ENCODE results near the gene TCEAL5. TPM values are rescaled to one million over a fixed set of nuclear protein-coding genes. Genes with fewer than 3 reads are reported as not detected.

The TCEAL5 gene
- total and polyA plus RNA-seq, 2 of the 13 experiments (the other 11 are each of a cell fraction or from before 2014, with no cell fraction given) = not detected

GRCh38 chrX:103254171-103254824 is 22.3 kb downstream of the TCEAL5 start (continued):
- TF ChIP-seq EEA1 (CRISPR knock-in tag; IDR thresholded peaks at IDR 0.05; ENCODE audit: borderline replicate concordance) (no peak), PBX3 (CRISPR knock-in tag; IDR thresholded peaks at IDR 0.05; ENCODE audit: borderline replicate concordance) (no peak), SALL1 (CRISPR knock-in tag; IDR thresholded peaks at IDR 0.05) (peak; percentile 36), RXRB (CRISPR knock-in tag; IDR thresholded peaks at IDR 0.05; ENCODE audit: borderline replicate concordance) (no peak), GABPB1 (CRISPR knock-in tag; IDR thresholded peaks at IDR 0.05) (peak; percentile 58), ZFY (CRISPR knock-in tag; IDR thresholded peaks at IDR 0.05) (peak; percentile 19), PHB2 (IDR thresholded peaks at IDR 0.05; ENCODE audit: partially characterized antibody) (no peak), FOXM1 (CRISPR knock-in tag; IDR thresholded peaks at IDR 0.05) (no peak), REXO4 (CRISPR knock-in tag; IDR thresholded peaks at IDR 0.05; ENCODE audit: borderline replicate concordance) (no peak), PITX1 (CRISPR knock-in tag; IDR thresholded peaks at IDR 0.05) (peak; percentile 71; the same call in 1 of the 2 replicates), ZNF569 (CRISPR knock-in tag; IDR thresholded peaks at IDR 0.05; ENCODE audit: borderline replicate concordance) (no peak), SRF (IDR thresholded peaks at IDR 0.05; ENCODE audit: low read depth, low read length) (no peak), ZNF276 (CRISPR knock-in tag; IDR thresholded peaks at IDR 0.05; ENCODE audit: low read depth) (no peak), ZNF253 (CRISPR knock-in tag; IDR thresholded peaks at IDR 0.05; ENCODE audit: borderline replicate concordance) (no peak), ZNF547 (CRISPR knock-in tag; IDR thresholded peaks at IDR 0.05) (0 out of 2 replicates have a peak, but pooled peaks have one; percentile 11), ZNF839 (CRISPR knock-in tag; IDR thresholded peaks at IDR 0.05; ENCODE audit: borderline replicate concordance) (no peak), CEBPG (CRISPR knock-in tag; IDR thresholded peaks at IDR 0.05) (no peak)
- TF ChIP-seq, protein P1, sequence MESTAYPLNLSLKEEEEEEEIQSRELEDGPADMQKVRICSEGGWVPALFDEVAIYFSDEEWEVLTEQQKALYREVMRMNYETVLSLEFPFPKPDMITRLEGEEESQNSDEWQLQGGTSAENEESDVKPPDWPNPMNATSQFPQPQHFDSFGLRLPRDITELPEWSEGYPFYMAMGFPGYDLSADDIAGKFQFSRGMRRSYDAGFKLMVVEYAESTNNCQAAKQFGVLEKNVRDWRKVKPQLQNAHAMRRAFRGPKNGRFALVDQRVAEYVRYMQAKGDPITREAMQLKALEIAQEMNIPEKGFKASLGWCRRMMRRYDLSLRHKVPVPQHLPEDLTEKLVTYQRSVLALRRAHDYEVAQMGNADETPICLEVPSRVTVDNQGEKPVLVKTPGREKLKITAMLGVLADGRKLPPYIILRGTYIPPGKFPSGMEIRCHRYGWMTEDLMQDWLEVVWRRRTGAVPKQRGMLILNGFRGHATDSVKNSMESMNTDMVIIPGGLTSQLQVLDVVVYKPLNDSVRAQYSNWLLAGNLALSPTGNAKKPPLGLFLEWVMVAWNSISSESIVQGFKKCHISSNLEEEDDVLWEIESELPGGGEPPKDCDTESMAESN (CRISPR knock-in tag; conservative IDR thresholded peaks at IDR 0.05) = no peak
- TF ChIP-seq, protein P2, sequence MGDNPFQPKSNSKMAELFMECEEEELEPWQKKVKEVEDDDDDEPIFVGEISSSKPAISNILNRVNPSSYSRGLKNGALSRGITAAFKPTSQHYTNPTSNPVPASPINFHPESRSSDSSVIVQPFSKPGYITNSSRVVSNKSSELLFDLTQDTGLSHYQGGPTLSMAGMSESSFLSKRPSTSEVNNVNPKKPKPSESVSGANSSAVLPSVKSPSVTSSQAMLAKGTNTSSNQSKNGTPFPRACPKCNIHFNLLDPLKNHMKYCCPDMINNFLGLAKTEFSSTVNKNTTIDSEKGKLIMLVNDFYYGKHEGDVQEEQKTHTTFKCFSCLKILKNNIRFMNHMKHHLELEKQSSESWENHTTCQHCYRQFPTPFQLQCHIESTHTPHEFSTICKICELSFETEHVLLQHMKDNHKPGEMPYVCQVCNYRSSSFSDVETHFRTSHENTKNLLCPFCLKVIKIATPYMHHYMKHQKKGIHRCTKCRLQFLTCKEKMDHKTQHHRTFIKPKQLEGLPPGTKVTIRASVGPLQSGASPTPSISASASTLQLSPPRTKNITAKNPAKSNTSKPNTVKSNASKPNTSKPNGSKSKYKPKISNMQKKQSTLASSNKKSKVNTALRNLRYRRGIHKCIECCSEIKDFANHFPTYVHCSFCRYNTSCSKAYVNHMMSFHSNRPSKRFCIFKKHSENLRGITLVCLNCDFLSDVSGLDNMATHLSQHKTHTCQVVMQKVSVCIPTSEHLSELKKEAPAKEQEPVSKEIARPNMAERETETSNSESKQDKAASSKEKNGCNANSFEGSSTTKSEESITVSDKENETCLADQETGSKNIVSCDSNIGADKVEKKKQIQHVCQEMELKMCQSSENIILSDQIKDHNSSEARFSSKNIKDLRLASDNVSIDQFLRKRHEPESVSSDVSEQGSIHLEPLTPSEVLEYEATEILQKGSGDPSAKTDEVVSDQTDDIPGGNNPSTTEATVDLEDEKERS (CRISPR knock-in tag; IDR thresholded peaks at IDR 0.05) = peak; percentile 40; the same call in 1 of the 2 replicates
